Uterus (tissue), 4 donors: ENCODE results near the gene RTN4RL2. TPM values are rescaled to one million over a fixed set of nuclear protein-coding genes. Genes with fewer than 3 reads are reported as not detected.

Experiments
- DNase-seq, 2 donors: peaks; one replicate each; pipeline ENCODE4 v3.0.0-alpha.2; 2019 to 2020
- H3K27ac ChIP-seq, 2 donors: fragments of 200-600 bp; sonication (generic); 1 replicate in 1 of 2; 2 replicates in 1 of 2; pipeline ENCODE4 v1.5.1; 2016 to 2018
- H3K27me3 ChIP-seq, 2 donors: fragments of 200-600 bp; sonication (generic); one replicate each; pipeline ENCODE4 v1.5.1; 2018 to 2019; ENCODE audit warnings: control low read depth in 1 of 2
- H3K36me3 ChIP-seq, 2 donors: fragments of 200-600 bp; sonication (generic); one replicate each; pipeline ENCODE4 v1.5.1; 2019; ENCODE audit warnings: control low read depth in 1 of 2
- H3K4me1 ChIP-seq, 2 donors: fragments of 200-600 bp; sonication (generic); one replicate each; pipeline ENCODE4 v1.5.1; 2018 to 2019; ENCODE audit warnings: control low read depth in 1 of 2
- H3K4me3 ChIP-seq, 2 donors: fragments of 200-600 bp; sonication (generic); 1 replicate in 1 of 2; 2 replicates in 1 of 2; pipeline ENCODE4 v1.5.1; 2018 to 2019; ENCODE audit warnings: mild to moderate bottlenecking in 1 of 2
- H3K9me3 ChIP-seq, 2 donors: fragments of 200-600 bp; sonication (generic); one replicate each; pipeline ENCODE4 v1.5.1; 2019; ENCODE audit warnings: control low read depth in 1 of 2
- POLR2A ChIP-seq, 2 donors: fragments of 450-650 bp; IDR thresholded peaks; one replicate each; pipeline ENCODE4 v1.6.1; 2016; ENCODE audit warnings: antibody characterized with exemption in 2 of 2, mild to moderate bottlenecking in 1 of 2, moderate library complexity in 1 of 2
- intact Hi-C: fragments of 100-400 bp; cut with DNase I; formaldehyde crosslinking; loops from one replicate; pipeline ENCODE4 v1.15.1; 2023; ENCODE audit warnings: low total_unique reads
- total RNA-seq, 4 donors: library from RNA; depleted of rRNA in 3 of 4; stranded (reverse); fragments of >200 nt in 3 of 4; gene quantifications; one replicate each; pipeline versions ENCODE4 v1.1.0 to v1.2.4, GENCODE V29; 2014 to 2023
- TF ChIP-seq, protein P1 (sequence below), 4 experiments: fragments of 200-600 bp in 2 of 4; fragments of 450-650 bp in 2 of 4; sonication (generic) in 2 of 4; IDR thresholded peaks; one replicate each; pipeline ENCODE4 v1.5.1; 2016 to 2019; ENCODE audit warnings: antibody characterized with exemption in 4 of 4, mild to moderate bottlenecking in 2 of 4, moderate library complexity in 1 of 4
- donor health status: DM: yes; HTN: yes; CAD: no.

Gene RTN4RL2
- total RNA-seq, 4 donors from 2014 or later, result 1.7 TPM; not detected in 3

DNA sequence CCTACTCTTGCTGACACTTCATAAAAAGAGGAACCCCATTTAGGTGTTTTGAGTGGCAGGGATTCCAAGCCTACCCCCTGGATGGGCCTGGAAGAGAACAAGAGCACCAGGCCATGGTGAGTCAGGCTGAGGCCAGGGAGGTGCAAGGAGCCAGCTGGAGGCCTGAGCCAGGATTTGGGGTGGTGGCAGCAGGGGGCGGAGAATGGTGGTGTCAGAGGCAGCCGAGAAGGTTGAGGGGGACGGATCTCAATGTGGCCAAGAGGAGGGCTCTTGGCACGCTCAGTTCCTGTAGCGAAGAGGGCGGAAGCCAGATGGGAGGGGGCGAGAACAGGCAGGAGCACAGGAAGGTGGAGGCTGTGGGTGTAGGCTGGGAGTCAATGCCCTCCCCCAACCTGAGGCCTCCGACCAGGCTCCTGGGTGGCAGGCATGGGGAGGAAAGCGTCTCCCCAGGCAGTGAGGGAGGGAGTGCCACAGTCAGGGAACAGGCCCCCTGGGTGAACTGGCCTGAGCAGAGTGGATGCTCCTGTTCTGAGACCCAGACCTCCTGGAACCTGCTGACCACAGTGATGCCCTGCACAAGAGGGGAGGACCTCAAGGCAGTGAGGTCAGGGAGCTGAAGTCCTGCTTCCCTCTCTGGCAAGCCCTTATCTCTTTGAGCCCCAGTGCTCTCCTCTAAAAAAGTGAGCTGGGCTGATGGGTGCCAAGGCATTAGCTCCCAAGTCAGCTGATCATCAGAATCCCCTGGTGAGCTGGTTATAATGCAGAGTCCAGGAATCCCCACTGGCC, 13.9 kb downstream of the RTN4RL2 start:
- DNase-seq, result no peak
- Histone ChIP-seq H3K27me3 (no peaks in the 10 kb centered on the region), H3K9me3 (no peaks in the 10 kb centered on the region), H3K36me3 (no peaks in the 10 kb centered on the region), H3K4me3 (no peak overlapping the region), H3K4me1 (peaks cover 0 to 5% of the 10 kb centered on the region in 2 donors), H3K27ac (no peak overlapping the region)
- TF ChIP-seq POLR2A (IDR thresholded peaks at IDR 0.05), result no peak
- TF ChIP-seq, protein P1, sequence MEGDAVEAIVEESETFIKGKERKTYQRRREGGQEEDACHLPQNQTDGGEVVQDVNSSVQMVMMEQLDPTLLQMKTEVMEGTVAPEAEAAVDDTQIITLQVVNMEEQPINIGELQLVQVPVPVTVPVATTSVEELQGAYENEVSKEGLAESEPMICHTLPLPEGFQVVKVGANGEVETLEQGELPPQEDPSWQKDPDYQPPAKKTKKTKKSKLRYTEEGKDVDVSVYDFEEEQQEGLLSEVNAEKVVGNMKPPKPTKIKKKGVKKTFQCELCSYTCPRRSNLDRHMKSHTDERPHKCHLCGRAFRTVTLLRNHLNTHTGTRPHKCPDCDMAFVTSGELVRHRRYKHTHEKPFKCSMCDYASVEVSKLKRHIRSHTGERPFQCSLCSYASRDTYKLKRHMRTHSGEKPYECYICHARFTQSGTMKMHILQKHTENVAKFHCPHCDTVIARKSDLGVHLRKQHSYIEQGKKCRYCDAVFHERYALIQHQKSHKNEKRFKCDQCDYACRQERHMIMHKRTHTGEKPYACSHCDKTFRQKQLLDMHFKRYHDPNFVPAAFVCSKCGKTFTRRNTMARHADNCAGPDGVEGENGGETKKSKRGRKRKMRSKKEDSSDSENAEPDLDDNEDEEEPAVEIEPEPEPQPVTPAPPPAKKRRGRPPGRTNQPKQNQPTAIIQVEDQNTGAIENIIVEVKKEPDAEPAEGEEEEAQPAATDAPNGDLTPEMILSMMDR (IDR thresholded peaks at IDR 0.05), result no peak
- intact Hi-C loops, result no loop called here

DNA sequence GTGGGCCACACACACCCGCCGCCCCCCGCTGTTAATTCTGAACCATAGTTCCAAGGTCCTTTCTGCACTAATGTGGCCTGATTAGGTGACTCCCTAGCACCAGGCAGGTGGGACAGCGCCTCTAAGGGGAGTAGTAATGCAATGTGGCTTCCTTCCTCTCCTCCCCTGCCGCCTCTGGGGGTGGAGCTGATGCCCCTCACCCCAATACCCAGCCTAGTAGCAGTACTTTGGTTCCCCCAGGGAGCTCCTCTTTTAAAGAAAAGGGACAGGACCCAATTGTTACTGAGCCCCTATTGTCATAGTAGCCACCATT, 14.4 kb downstream of the RTN4RL2 start:
- peaks cover 0 to 5% of the 10 kb centered on the region in 2 donors for H3K4me1 ChIP-seq
- H3K36me3 ChIP-seq, result no peaks in the 10 kb centered on the region
- H3K27me3 ChIP-seq, result no peaks in the 10 kb centered on the region
- no peak overlapping the region for H3K4me3 ChIP-seq
- intact Hi-C loops, result no loop called here
- DNase-seq, result no peak
- TF ChIP-seq, protein P1 (IDR thresholded peaks at IDR 0.05), result no peak
- TF ChIP-seq POLR2A (IDR thresholded peaks at IDR 0.05), result no peak
- H3K27ac ChIP-seq, result no peak overlapping the region
- H3K9me3 ChIP-seq, result no peaks in the 10 kb centered on the region

DNA sequence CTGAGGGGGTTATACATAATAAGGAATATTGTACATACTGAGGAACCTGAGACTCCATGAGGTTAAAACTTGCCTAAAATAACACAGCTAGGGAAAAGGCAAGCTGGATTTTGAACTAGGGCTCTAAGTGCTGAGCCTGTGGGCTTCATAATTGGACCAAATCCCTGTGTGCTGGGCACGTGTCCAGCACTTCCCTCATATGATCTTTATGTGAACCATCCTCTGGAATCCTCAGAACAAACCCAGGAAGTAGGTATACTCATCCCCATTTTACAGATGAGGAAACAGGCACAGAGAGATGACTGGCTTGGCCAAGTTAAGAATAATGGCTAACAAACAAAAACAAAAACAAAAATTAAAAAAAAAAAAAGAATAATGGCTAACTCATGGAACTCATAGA, 14.9 kb downstream of the RTN4RL2 start:
- DNase-seq, result no peak
- TF ChIP-seq POLR2A (IDR thresholded peaks at IDR 0.05), result no peak
- TF ChIP-seq, protein P1 (IDR thresholded peaks at IDR 0.05), result no peak
- H3K4me1 ChIP-seq, result peaks cover 0 to 5% of the 10 kb centered on the region in 2 donors
- intact Hi-C loops, result no loop called here
- H3K36me3 ChIP-seq, result no peaks in the 10 kb centered on the region
- H3K9me3 ChIP-seq, result no peaks in the 10 kb centered on the region
- H3K27ac ChIP-seq, result no peak overlapping the region
- no peaks in the 10 kb centered on the region for H3K27me3 ChIP-seq
- no peak overlapping the region for H3K4me3 ChIP-seq

DNA sequence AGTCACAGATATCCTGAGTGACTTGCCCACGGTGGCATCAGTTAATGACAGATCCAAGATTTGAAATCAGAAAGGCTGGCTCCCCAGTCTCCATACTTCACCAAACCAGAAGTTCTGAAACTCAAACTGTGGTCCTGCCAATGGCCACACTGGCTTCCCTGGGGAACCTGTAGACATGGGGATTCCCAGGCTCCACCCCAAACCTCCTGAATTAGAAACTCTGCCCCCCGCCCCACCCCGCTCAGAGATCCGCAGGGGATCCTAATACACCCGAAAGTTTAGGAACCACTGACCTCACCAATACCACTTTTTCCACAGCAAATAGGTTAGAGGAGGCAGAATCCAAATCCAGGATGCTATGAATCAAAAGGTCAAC, 15.3 kb downstream of the RTN4RL2 start:
- TF ChIP-seq POLR2A (IDR thresholded peaks at IDR 0.05), result no peak
- TF ChIP-seq, protein P1 (IDR thresholded peaks at IDR 0.05), result no peak
- no peaks in the 10 kb centered on the region for H3K9me3 ChIP-seq
- H3K27me3 ChIP-seq, result no peaks in the 10 kb centered on the region
- peaks cover 0 to 5% of the 10 kb centered on the region in 2 donors for H3K4me1 ChIP-seq
- H3K36me3 ChIP-seq, result no peaks in the 10 kb centered on the region
- intact Hi-C loops, result no loop called here
- H3K27ac ChIP-seq, result no peak overlapping the region
- no peak for DNase-seq
- H3K4me3 ChIP-seq, result no peak overlapping the region

DNA sequence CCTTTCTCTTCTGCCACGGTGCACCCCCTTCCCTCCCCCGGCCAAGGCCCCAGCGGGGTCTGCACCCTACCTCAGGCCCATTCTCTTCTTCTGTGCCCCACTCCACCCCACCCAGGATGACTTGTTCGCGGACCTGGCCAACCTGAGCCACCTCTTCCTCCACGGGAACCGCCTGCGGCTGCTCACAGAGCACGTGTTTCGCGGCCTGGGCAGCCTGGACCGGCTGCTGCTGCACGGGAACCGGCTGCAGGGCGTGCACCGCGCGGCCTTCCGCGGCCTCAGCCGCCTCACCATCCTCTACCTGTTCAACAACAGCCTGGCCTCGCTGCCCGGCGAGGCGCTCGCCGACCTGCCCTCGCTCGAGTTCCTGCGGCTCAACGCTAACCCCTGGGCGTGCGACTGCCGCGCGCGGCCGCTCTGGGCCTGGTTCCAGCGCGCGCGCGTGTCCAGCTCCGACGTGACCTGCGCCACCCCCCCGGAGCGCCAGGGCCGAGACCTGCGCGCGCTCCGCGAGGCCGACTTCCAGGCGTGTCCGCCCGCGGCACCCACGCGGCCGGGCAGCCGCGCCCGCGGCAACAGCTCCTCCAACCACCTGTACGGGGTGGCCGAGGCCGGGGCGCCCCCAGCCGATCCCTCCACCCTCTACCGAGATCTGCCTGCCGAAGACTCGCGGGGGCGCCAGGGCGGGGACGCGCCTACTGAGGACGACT, 15.9 kb downstream of the RTN4RL2 start:
- Histone ChIP-seq H3K27ac (no peak overlapping the region), H3K9me3 (no peaks in the 10 kb centered on the region), H3K36me3 (no peaks in the 10 kb centered on the region), H3K4me3 (peak overlapping the region; percentile 12 to 43), H3K27me3 (no peaks in the 10 kb centered on the region), H3K4me1 (peaks cover 0 to 5% of the 10 kb centered on the region in 2 donors)
- TF ChIP-seq, protein P1 (IDR thresholded peaks at IDR 0.05), result no peak
- no peak for TF ChIP-seq POLR2A (IDR thresholded peaks at IDR 0.05)
- intact Hi-C loops, result no loop called here
- DNase-seq, result peak in 1 of 2 donors; percentile 60
